ENCODE data around the gene GRM1.

DNA sequence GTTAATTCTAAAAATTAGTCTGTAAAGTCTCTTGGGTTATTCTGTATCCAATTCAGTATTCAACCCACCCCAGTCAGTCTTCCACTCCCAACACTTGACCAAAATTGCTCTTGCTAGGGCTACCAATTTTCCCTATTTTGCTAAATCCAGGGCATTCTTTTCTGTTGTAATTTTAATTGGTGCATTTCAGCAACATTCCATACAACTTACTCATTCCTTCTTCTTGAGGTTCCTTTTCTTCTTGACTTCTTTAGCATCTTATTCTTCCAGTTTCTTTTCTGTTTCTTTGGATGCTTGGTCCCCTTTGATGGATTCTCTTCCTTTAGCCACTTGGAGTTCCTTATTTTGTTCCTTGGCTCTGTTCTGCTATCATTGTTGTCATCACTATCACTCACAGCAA is 11.2 kb upstream of the GRM1 start:
- TF ChIP-seq, protein P1, sequence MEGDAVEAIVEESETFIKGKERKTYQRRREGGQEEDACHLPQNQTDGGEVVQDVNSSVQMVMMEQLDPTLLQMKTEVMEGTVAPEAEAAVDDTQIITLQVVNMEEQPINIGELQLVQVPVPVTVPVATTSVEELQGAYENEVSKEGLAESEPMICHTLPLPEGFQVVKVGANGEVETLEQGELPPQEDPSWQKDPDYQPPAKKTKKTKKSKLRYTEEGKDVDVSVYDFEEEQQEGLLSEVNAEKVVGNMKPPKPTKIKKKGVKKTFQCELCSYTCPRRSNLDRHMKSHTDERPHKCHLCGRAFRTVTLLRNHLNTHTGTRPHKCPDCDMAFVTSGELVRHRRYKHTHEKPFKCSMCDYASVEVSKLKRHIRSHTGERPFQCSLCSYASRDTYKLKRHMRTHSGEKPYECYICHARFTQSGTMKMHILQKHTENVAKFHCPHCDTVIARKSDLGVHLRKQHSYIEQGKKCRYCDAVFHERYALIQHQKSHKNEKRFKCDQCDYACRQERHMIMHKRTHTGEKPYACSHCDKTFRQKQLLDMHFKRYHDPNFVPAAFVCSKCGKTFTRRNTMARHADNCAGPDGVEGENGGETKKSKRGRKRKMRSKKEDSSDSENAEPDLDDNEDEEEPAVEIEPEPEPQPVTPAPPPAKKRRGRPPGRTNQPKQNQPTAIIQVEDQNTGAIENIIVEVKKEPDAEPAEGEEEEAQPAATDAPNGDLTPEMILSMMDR (IDR thresholded peaks at IDR 0.05): no peak
- no peak for TF ChIP-seq POLR2A (IDR thresholded peaks at IDR 0.05)

All from esophagus squamous epithelium (tissue), 4 donors.